Measurements from ENCODE around the gene ADCY5. TPM values are rescaled to one million over a fixed set of nuclear protein-coding genes. Genes with fewer than 3 reads are reported as not detected.

Gene ADCY5
- total RNA-seq, 1 experiment from 2014 or later, result 1.4 TPM

DNA sequence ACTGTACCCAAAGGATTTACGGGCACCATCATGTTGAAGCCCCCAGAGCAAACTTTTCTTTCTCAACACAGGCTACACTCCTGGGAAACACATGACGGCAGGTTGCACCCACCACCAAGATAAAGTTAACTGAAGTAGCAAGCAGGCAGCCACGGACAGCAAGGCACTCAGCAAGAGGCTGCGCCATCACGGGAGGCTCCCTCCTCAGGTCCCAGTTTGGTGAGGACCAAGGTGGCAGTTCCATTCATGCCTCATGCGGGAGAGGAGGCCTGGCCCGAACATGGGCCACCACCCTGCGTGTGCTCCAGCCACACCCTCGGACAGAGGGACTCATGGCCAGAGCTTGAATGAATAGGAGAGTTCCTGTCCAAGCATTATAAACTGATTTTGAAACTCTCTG is 6.8 kb downstream of the ADCY5 start:
- CTCF ChIA-PET, result no interaction called here
- in situ Hi-C loops (cut with HindIII; ENCODE audit: low pct_unique_long_range_greater_than_20kb, low sequenced_read_pairs) (no loop called here), intact Hi-C loops (cut with micrococcal nuclease; ENCODE audit: unreplicated experiment) (no loop called here)
- H3K27me3 ChIP-seq (ENCODE audit: control insufficient read depth, insufficient read depth, low read length), result peaks cover 20% of the 10 kb centered on the region
- H3K36me3 ChIP-seq (ENCODE audit: control insufficient read depth, insufficient read depth, low read length), result no peaks in the 10 kb centered on the region
- no peak for TF ChIP-seq SIN3A (IDR thresholded peaks at IDR 0.05; ENCODE audit: borderline replicate concordance, insufficient read depth, low read depth, low read length)
- TF ChIP-seq CTCF (IDR thresholded peaks at IDR 0.05), result no peak
- no peak for TF ChIP-seq REST (IDR thresholded peaks at IDR 0.05; ENCODE audit: insufficient read depth in 1 of 2, low read depth in 2 of 2, low read length in 1 of 2)
- TF ChIP-seq POLR2AphosphoS5 (IDR thresholded peaks at IDR 0.05; ENCODE audit: low read depth, low read length), result no peak
- TF ChIP-seq TCF7L2 (IDR thresholded peaks at IDR 0.05; ENCODE audit: low read depth, low read length), result no peak
- H3K4me1 ChIP-seq (ENCODE audit: control insufficient read depth, insufficient read depth, low read length), result no peaks in the 10 kb centered on the region
- POLR2A ChIA-PET, result no interaction called here
- H3K27ac ChIP-seq (ENCODE audit: low read length), result no peak overlapping the region
- BruUV-seq (replicated peaks), result no TSS peak
- ATAC-seq (no peak), DNase-seq (ENCODE audit: low read depth, low spot score) (no peak)
- H3K4me3 ChIP-seq (ENCODE audit: low read depth in 2 of 2, low read length in 2 of 2), result no peak overlapping the region
- no peaks in the 10 kb centered on the region for H3K9me3 ChIP-seq (ENCODE audit: control insufficient read depth, insufficient read depth, low read depth, low read length)

DNA sequence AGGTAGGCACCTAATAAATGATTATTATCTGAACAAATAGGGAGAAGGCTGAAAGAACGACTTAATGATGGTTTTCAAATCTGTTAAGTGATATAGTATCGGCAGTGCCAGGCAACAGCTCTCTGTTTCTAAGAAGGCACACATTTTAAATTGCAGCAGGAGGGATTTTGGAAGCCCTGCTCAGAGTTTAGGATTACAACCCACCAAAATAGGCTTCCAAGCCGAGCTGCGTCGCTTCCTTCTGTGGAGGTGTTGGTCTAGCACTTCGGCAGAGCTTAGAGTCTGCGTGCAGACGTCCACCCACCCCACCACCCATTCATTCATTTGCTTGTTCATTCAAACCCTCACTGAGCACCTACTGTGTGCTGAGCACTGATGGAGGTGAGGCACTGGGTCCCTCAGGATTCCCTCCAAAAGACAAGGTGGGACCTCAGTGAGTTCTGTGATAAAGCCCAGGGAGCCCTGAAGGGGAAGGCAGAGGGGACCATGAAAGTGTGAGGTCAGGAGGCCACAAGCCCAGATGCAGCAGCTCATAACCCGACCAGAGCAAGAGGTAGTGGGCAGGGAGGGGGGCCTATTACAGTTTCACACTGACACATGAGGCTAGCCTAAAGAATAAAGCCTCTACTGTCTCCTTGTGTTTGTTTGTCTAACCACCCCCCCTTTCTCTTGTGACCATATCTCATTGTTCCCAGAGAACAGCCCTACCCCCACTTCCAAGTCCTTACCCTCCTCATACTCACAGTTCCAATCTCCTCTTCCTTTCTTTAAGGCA is 8.9 kb downstream of the ADCY5 start:
- H3K4me1 ChIP-seq (ENCODE audit: control insufficient read depth, insufficient read depth, low read length), result no peaks in the 10 kb centered on the region
- H3K4me3 ChIP-seq (ENCODE audit: low read depth in 2 of 2, low read length in 2 of 2), result no peak overlapping the region
- in situ Hi-C loops (cut with HindIII; ENCODE audit: low pct_unique_long_range_greater_than_20kb, low sequenced_read_pairs), result no loop called here
- H3K27ac ChIP-seq (ENCODE audit: low read length), result no peak overlapping the region
- no peak for DNase-seq (ENCODE audit: low read depth, low spot score)
- H3K9me3 ChIP-seq (ENCODE audit: control insufficient read depth, insufficient read depth, low read depth, low read length), result no peaks in the 10 kb centered on the region
- intact Hi-C loops (cut with micrococcal nuclease; ENCODE audit: unreplicated experiment), result no loop called here
- POLR2A ChIA-PET, result no interaction called here
- CTCF ChIA-PET, result no interaction called here
- ATAC-seq, result no peak
- peaks cover 11% of the 10 kb centered on the region; the same call in 1 of the 2 replicates for H3K27me3 ChIP-seq (ENCODE audit: control insufficient read depth, insufficient read depth, low read length)
- H3K36me3 ChIP-seq (ENCODE audit: control insufficient read depth, insufficient read depth, low read length), result no peaks in the 10 kb centered on the region
- TF ChIP-seq SIN3A (IDR thresholded peaks at IDR 0.05; ENCODE audit: borderline replicate concordance, insufficient read depth, low read depth, low read length), result no peak
- no peak for TF ChIP-seq CTCF (IDR thresholded peaks at IDR 0.05)
- no peak for TF ChIP-seq POLR2AphosphoS5 (IDR thresholded peaks at IDR 0.05; ENCODE audit: low read depth, low read length)
- no peak for TF ChIP-seq TCF7L2 (IDR thresholded peaks at IDR 0.05; ENCODE audit: low read depth, low read length)
- TF ChIP-seq REST (IDR thresholded peaks at IDR 0.05; ENCODE audit: insufficient read depth in 1 of 2, low read depth in 2 of 2, low read length in 1 of 2), result no peak
- BruUV-seq (replicated peaks), result no TSS peak

Measured in Panc1 (cell line).